DOHH2 (cell line): Measurements from ENCODE around the gene GLB1L.

Source experiments
- CTCF ChIP-seq: fragments of 200-600 bp; sonication (generic); IDR thresholded peaks from one replicate; pipeline ENCODE4 v1.5.1; 2014; ENCODE audit warnings: antibody characterized with exemption, mild to moderate bottlenecking, low read depth, low read length; ENCODE audit not compliant: poor library complexity, severe bottlenecking
- EZH2phosphoT487 ChIP-seq: fragments of 200-600 bp; sonication (generic); IDR thresholded peaks from 2 replicates; pipeline ENCODE4 v1.6.1; 2017; ENCODE audit warnings: borderline replicate concordance, mild to moderate bottlenecking, antibody characterized with exemption, low read length, moderate library complexity, mixed read lengths

- TF ChIP-seq CTCF (no peak), EZH2phosphoT487 (no peak)
These were observed 47.9 kb downstream of the GLB1L start for GRCh38 chr2:219197388-219197787.
